SH-SY5Y (cell line): Measurements from ENCODE around the gene POU3F1.

Experiments used
- GATA2 ChIP-seq: IDR thresholded peaks from 2 replicates; pipeline ENCODE4 v1.6.1; 2011; ENCODE audit warnings: mild to moderate bottlenecking, low read depth, low read length
- GATA3 ChIP-seq: IDR thresholded peaks from 2 replicates; pipeline ENCODE4 v1.6.1; 2011; ENCODE audit warnings: low read depth, mild to moderate bottlenecking, low read length, moderate library complexity

DNA sequence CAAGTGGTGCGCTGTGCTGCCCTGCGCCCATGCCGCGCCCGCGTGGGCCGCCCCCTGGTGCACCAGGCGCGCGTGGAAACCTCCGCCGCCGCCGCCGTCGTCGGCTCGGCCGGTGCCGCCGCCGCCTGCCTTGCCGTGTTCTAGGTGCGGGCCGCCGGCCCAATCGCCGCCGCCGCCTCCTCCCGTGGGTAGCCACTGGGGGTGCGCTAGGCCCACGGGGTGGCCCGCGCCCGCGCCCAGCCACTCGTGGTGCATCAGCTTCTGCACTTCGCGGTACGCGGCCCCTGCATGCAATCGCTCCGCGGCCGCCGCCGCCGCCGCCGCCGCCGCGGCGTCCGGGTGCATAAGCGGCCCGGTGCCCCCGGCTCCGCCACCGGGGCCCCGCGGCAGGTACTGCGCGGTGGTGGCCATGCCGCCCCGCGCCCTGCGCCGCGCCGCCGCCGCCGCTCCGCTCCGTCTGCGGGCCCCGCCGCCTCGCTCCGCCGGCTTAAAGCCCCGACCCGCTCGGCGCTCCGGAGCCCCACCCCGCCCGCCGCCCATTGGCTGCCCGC is at the start of gene POU3F1:
- no peak for TF ChIP-seq GATA2
- TF ChIP-seq GATA3 = no peak
